Endothelial cell of umbilical vein (primary cell): ENCODE data around the gene ATP6V0D1. TPM values are rescaled to one million over a fixed set of nuclear protein-coding genes. Genes with fewer than 3 reads are reported as not detected.

Experiments used
- BruUV-seq: library from RNA; stranded (reverse); fragments of 400-500 nt; replicated peaks from 2 replicates; lab custom pipeline; 2021; lab: Mats Ljungman, UMichigan
- CTCF ChIA-PET: fragments of 300-600, 350-600 bp; sonication (Branson Sonifier 250); formaldehyde crosslinking; loops from one replicate; lab custom pipeline; 2021; ENCODE audit warnings: antibody characterized with exemption, inconsistent platforms; lab: Charles Lee
- POLR2A ChIA-PET: fragments of 300-600, 350-600 bp; sonication (Branson Sonifier 250); formaldehyde crosslinking; loops from one replicate; lab custom pipeline; 2021; ENCODE audit warnings: antibody characterized with exemption, inconsistent platforms; lab: Charles Lee
- DNase-seq: peaks from one replicate; pipeline ENCODE4 v3.0.0-alpha.2; 2011; ENCODE audit warnings: low read depth, low spot score
- FAIRE-seq: peaks from 2 replicates; lab custom pipeline; 2011; peaks lifted over from hg19 to GRCh38; lab: Jason Lieb, UNC
- H2AFZ ChIP-seq: 2 replicates; pipeline ENCODE4 v1.6.0; 2012; ENCODE audit warnings: low read depth, low read length, control low read depth, inconsistent platforms
- H3K27ac ChIP-seq: 2 replicates; pipeline ENCODE4 v1.5.1; 2011; ENCODE audit warnings: low read depth, mild to moderate bottlenecking, control low read depth, low read length, moderate library complexity; ENCODE audit not compliant: insufficient read depth
- H3K27me3 ChIP-seq, 2 experiments: 2 replicates each; pipeline versions ENCODE4 v1.6.0 to v1.6.1; 2011; ENCODE audit warnings: low read length in 2 of 2, mixed read lengths in 1 of 2; ENCODE audit not compliant: control insufficient read depth in 2 of 2, insufficient read depth in 2 of 2
- H3K36me3 ChIP-seq, 2 experiments: 2 replicates in 1 of 2; 3 replicates in 1 of 2; pipeline ENCODE4 v1.5.1; 2011; ENCODE audit warnings: low read length in 2 of 2, mild to moderate bottlenecking in 1 of 2, moderate library complexity in 1 of 2; ENCODE audit not compliant: control insufficient read depth in 2 of 2, insufficient read depth in 2 of 2; ENCODE audit errors: extremely low read depth in 1 of 2
- H3K4me1 ChIP-seq: 3 replicates; pipeline ENCODE4 v1.5.1; 2011; ENCODE audit warnings: mild to moderate bottlenecking, low read length; ENCODE audit not compliant: control insufficient read depth, insufficient read depth; ENCODE audit errors: extremely low read depth
- H3K4me2 ChIP-seq: 2 replicates; pipeline ENCODE4 v1.6.1; 2011; ENCODE audit warnings: low read length, control low read depth, mixed read lengths; ENCODE audit not compliant: insufficient read depth
- H3K4me3 ChIP-seq, 3 experiments: fragments of 200-600 bp in 1 of 3; sonication (generic), shearing (Covaris generic) in 1 of 3; replicated peaks in 1 of 3; 2 replicates each; pipeline ENCODE4 v1.5.1; 2011 to 2016; ENCODE audit warnings: control low read depth in 3 of 3, low read length in 3 of 3, mild to moderate bottlenecking in 2 of 3, inconsistent platforms in 1 of 3, low read depth in 1 of 3, moderate library complexity in 1 of 3; ENCODE audit not compliant: insufficient read depth in 1 of 3
- H3K79me2 ChIP-seq: 2 replicates; pipeline ENCODE4 v1.6.0; 2012; ENCODE audit warnings: low read length, inconsistent platforms; ENCODE audit not compliant: control insufficient read depth, insufficient read depth
- H3K9ac ChIP-seq: replicated peaks from 2 replicates; pipeline ENCODE3; 2011; ENCODE audit warnings: low read length, control low read depth; ENCODE audit not compliant: insufficient read depth; ENCODE audit errors: extremely low read depth
- H3K9me1 ChIP-seq: replicated peaks from 3 replicates; pipeline ENCODE4 v1.6.0; 2011; ENCODE audit warnings: mild to moderate bottlenecking, low read length; ENCODE audit not compliant: control insufficient read depth, insufficient read depth; ENCODE audit errors: extremely low read depth
- H3K9me3 ChIP-seq: replicated peaks from 2 replicates; pipeline ENCODE4 v1.5.1; 2012; ENCODE audit warnings: low read length, inconsistent platforms; ENCODE audit not compliant: control insufficient read depth, insufficient read depth
- H4K20me1 ChIP-seq: replicated peaks from 2 replicates; pipeline ENCODE3; 2011; ENCODE audit warnings: mild to moderate bottlenecking, low read length; ENCODE audit not compliant: control insufficient read depth, insufficient read depth; ENCODE audit errors: extremely low read depth
- EZH2 ChIP-seq: IDR thresholded peaks from 2 replicates; pipeline ENCODE4 v1.6.1; 2012; ENCODE audit warnings: borderline replicate concordance, low read depth, mild to moderate bottlenecking, moderate library complexity, low read length, inconsistent platforms; ENCODE audit not compliant: severe bottlenecking
- FOS ChIP-seq: IDR thresholded peaks from 2 replicates; pipeline ENCODE4 v1.6.1; 2011; ENCODE audit warnings: mild to moderate bottlenecking, low read length, moderate library complexity, borderline replicate concordance; ENCODE audit not compliant: insufficient read depth
- GATA2 ChIP-seq: IDR thresholded peaks from 2 replicates; pipeline ENCODE4 v1.7.0; 2011; ENCODE audit warnings: low read depth, mild to moderate bottlenecking, moderate library complexity, mixed read lengths, low read length; ENCODE audit not compliant: insufficient read length, insufficient read depth
- JUN ChIP-seq: IDR thresholded peaks from 2 replicates; pipeline ENCODE4 v1.6.1; 2011; ENCODE audit warnings: borderline replicate concordance, low read depth; ENCODE audit not compliant: insufficient read length, insufficient read depth
- MYC ChIP-seq: IDR thresholded peaks from one replicate; pipeline ENCODE4 v1.6.1; 2011; ENCODE audit warnings: mild to moderate bottlenecking, low read depth, low read length
- POLR2A ChIP-seq: IDR thresholded peaks from 2 replicates; pipeline ENCODE4 v1.6.1; 2012; ENCODE audit warnings: low read depth, mild to moderate bottlenecking, control low read depth, low read length
- dilution Hi-C: fragments of 300-500 bp; cut with MboI; formaldehyde crosslinking; loops from one replicate; pipeline ENCODE4 v1.15.0; 2019; ENCODE audit warnings: low sequenced_read_pairs; ENCODE audit not compliant: extremely low pct_ligation_motif_present
- intact Hi-C: fragments of 100-400 bp; cut with micrococcal nuclease; formaldehyde crosslinking; loops from one replicate; pipeline ENCODE4 v1.10.0; 2022
- polyA plus RNA-seq, 4 experiments: library from polyadenylated mRNA; depleted of rRNA in 3 of 4; stranded (reverse) in 3 of 4; unstranded in 1 of 4; fragments of >200 nt; gene quantifications; 2 replicates each; pipeline versions ENCODE4 v1.2.1 to v1.2.3, GENCODE V29; 2011 to 2012; ENCODE audit warnings: missing spikeins in 1 of 4
- total RNA-seq: library from RNA; stranded (reverse); gene quantifications from 2 replicates; pipeline ENCODE4 v1.2.3, GENCODE V29; 2021
- TF ChIP-seq, protein P1 (sequence below), 2 donors: IDR thresholded peaks; 1 replicate in 1 of 2; 2 replicates in 1 of 2; pipeline ENCODE4 v1.5.1; 2011; ENCODE audit warnings: low read length in 2 of 2, mild to moderate bottlenecking in 2 of 2, moderate library complexity in 2 of 2, control low read depth in 1 of 2, inconsistent platforms in 1 of 2, low read depth in 1 of 2; ENCODE audit not compliant: insufficient read depth in 1 of 2; ENCODE audit errors: extremely low read depth in 1 of 2
- TF ChIP-seq, protein P2 (sequence below): IDR thresholded peaks from 2 replicates; pipeline ENCODE4 v1.6.1; 2011; ENCODE audit not compliant: insufficient read depth, insufficient read length

The ATP6V0D1 gene
- total and polyA plus RNA-seq, 2 donors (not counting 3 experiments of a cell fraction or from before 2014, with no cell fraction given): 82.8 to 232 TPM

DNA sequence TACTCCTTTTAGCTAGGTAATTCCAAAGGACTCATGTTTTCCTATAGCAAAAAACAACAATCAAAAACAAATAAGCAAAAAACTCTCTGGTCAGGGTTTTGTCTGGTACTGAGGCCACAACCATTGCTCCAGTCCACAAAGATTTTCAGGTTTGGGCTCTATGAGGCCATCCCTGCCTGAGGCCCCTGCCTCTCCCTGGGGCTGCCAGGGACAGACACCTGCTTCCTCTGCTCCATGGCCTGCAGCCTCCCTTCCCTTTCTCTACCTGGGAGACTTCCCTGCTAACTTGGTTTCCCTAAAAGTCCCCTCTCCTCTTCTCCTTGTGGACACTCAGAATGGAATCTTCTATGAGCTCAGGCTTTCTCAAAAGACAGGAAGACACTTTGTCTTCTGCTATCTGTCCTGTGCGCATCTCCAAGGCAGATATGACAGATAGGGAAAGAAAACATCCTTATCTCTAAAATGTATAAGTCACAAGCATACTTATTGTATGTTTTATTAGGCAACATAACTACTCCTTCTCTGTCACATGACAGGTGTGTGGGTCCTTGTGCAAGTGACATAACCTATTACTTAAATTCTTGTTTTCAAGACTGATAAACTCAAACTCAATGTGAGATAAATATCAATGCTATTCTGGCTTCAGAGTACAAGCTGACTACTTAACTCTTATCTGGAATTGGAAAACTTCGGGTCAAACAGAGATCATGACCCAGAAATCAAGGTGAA lies 63.5 kb downstream of the ATP6V0D1 start:
- Histone ChIP-seq H3K27me3 (no peaks in the 10 kb centered on the region), H3K9ac (no peak overlapping the region), H3K9me3 (no peaks in the 10 kb centered on the region), H3K9me1 (no peaks in the 10 kb centered on the region), H3K36me3 (no peaks in the 10 kb centered on the region), H3K4me3 (no peak overlapping the region), H4K20me1 (no peaks in the 10 kb centered on the region), H3K4me2 (no peak overlapping the region), H3K79me2 (peaks cover 2% of the 10 kb centered on the region), H3K4me1 (peaks cover 13% of the 10 kb centered on the region), H3K27ac (no peak overlapping the region), H2AFZ (no peak overlapping the region)
- dilution Hi-C loops (no loop called here), intact Hi-C loops (no loop called here)
- DNase-seq: no peak
- CTCF ChIA-PET: interaction anchor here (1.1 to 3.4 kb wide), 5 partner anchors 10 to 157 kb away, joined by 3 to 19 read pairs (median 4); no protein-coding TSS in a partner anchor
- POLR2A ChIA-PET: no interaction called here
- TF ChIP-seq MYC (no peak), EZH2 (no peak), GATA2 (no peak), FOS (no peak), POLR2A (no peak), JUN (no peak)
- TF ChIP-seq, protein P1, sequence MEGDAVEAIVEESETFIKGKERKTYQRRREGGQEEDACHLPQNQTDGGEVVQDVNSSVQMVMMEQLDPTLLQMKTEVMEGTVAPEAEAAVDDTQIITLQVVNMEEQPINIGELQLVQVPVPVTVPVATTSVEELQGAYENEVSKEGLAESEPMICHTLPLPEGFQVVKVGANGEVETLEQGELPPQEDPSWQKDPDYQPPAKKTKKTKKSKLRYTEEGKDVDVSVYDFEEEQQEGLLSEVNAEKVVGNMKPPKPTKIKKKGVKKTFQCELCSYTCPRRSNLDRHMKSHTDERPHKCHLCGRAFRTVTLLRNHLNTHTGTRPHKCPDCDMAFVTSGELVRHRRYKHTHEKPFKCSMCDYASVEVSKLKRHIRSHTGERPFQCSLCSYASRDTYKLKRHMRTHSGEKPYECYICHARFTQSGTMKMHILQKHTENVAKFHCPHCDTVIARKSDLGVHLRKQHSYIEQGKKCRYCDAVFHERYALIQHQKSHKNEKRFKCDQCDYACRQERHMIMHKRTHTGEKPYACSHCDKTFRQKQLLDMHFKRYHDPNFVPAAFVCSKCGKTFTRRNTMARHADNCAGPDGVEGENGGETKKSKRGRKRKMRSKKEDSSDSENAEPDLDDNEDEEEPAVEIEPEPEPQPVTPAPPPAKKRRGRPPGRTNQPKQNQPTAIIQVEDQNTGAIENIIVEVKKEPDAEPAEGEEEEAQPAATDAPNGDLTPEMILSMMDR (IDR thresholded peaks at IDR 0.05; ENCODE audit: extremely low read depth in 1 of 2, insufficient read depth in 1 of 2, low read depth in 1 of 2, low read length in 2 of 2): no peak
- TF ChIP-seq, protein P2, sequence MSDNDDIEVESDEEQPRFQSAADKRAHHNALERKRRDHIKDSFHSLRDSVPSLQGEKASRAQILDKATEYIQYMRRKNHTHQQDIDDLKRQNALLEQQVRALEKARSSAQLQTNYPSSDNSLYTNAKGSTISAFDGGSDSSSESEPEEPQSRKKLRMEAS: no peak
- FAIRE-seq: no peak
- TSS peak; percentile 19 for BruUV-seq
